K562 (cell line): ENCODE data around the gene CRTC3. TPM values are rescaled to one million over a fixed set of nuclear protein-coding genes. Genes with fewer than 3 reads are reported as not detected.

Experiments used
- FOXP1 ChIP-seq: sonication (generic); formaldehyde crosslinking; IDR thresholded peaks from 2 replicates; pipeline ENCODE4 v1.8.0; 2022; ENCODE audit warnings: mild to moderate bottlenecking, missing genetic modification reagents
- HDAC3 ChIP-seq: fragments of 450-650 bp; IDR thresholded peaks from 2 replicates; pipeline ENCODE4 v1.6.1; 2018; ENCODE audit warnings: borderline replicate concordance, mild to moderate bottlenecking, moderate library complexity; ENCODE audit not compliant: partially characterized antibody
- HIVEP1 ChIP-seq: fragments of 250-450 bp; sonication (Bioruptor Pico); IDR thresholded peaks from 2 replicates; pipeline ENCODE4 v1.4.0; 2020; ENCODE audit warnings: mild to moderate bottlenecking
- KLF10 ChIP-seq: fragments of 250-450 bp; sonication (Bioruptor Pico); IDR thresholded peaks from 2 replicates; pipeline ENCODE4 v1.6.1; 2021; ENCODE audit warnings: matching md5 sums
- LEF1 ChIP-seq: fragments of 450-650 bp; IDR thresholded peaks from 2 replicates; pipeline ENCODE4 v1.6.1; 2016; ENCODE audit warnings: mild to moderate bottlenecking
- ZFX ChIP-seq: sonication (generic); formaldehyde crosslinking; IDR thresholded peaks from 2 replicates; pipeline ENCODE4 v1.8.0; 2022; ENCODE audit warnings: mild to moderate bottlenecking, missing genetic modification reagents, moderate library complexity
- ZNF785 ChIP-seq: fragments of 250-450 bp; sonication (Bioruptor Pico); IDR thresholded peaks from 2 replicates; pipeline ENCODE4 v1.4.0; 2020; ENCODE audit warnings: mild to moderate bottlenecking
- polyA plus RNA-seq, 8 experiments: library from polyadenylated mRNA; depleted of rRNA in 4 of 8; stranded (reverse) in 5 of 8; unstranded in 3 of 8; fragments of >200 nt; fragmentation: Nextera tagmentation in 2 of 8; fragmentation: Illumina TruSeq in 1 of 8; extraction: Ambion mirVana in 2 of 8; extraction: Trizol in 1 of 8; gene quantifications; 2 replicates each; pipeline versions ENCODE4 v1.2.1 to v1.2.3, GENCODE V29; 2011 to 2014; ENCODE audit warnings: inconsistent platforms in 1 of 8, missing spikeins in 1 of 8
- total RNA-seq, 7 experiments: library from RNA; depleted of rRNA in 6 of 7; stranded (reverse); fragments of >200 nt in 6 of 7; fragmentation: Illumina TruSeq in 2 of 7; extraction: Trizol in 2 of 7; gene quantifications; 2 replicates each; pipeline versions ENCODE4 v1.2.1 to v1.2.3, GENCODE V29; 2011 to 2021; ENCODE audit warnings: low replicate concordance in 1 of 7
- TF ChIP-seq, protein P1 (sequence below), 2 experiments: fragments of 450-650 bp in 1 of 2; sonication (generic) in 1 of 2; formaldehyde crosslinking in 1 of 2; IDR thresholded peaks in 1 of 2; conservative IDR thresholded peaks in 1 of 2; 2 replicates each; pipeline versions ENCODE4 v1.6.1 to v1.8.1; 2016 to 2023; ENCODE audit warnings: mild to moderate bottlenecking in 2 of 2, moderate library complexity in 2 of 2, inconsistent platforms in 1 of 2, missing genetic modification reagents in 1 of 2
- TF ChIP-seq, protein P2 (sequence below): fragments of 250-450 bp; sonication (Bioruptor Pico); IDR thresholded peaks from 2 replicates; pipeline ENCODE4 v1.8.0; 2021; ENCODE audit warnings: mild to moderate bottlenecking, moderate library complexity
- TF ChIP-seq, protein P3 (sequence below): fragments of 250-450 bp; sonication (Bioruptor Pico); IDR thresholded peaks from 2 replicates; pipeline ENCODE4 v1.5.0; 2021
- TF ChIP-seq, protein P4 (sequence below): fragments of 200-600 bp; sonication (generic); IDR thresholded peaks from one replicate; pipeline ENCODE4 v1.6.1; 2012; ENCODE audit warnings: mild to moderate bottlenecking, low read depth, low read length, inconsistent platforms

The CRTC3 gene
- total and polyA plus RNA-seq, 9 of the 15 experiments (the other 6 are each of a cell fraction or from before 2014, with no cell fraction given), result 1.2 to 19.0 (median 11.6) TPM

DNA sequence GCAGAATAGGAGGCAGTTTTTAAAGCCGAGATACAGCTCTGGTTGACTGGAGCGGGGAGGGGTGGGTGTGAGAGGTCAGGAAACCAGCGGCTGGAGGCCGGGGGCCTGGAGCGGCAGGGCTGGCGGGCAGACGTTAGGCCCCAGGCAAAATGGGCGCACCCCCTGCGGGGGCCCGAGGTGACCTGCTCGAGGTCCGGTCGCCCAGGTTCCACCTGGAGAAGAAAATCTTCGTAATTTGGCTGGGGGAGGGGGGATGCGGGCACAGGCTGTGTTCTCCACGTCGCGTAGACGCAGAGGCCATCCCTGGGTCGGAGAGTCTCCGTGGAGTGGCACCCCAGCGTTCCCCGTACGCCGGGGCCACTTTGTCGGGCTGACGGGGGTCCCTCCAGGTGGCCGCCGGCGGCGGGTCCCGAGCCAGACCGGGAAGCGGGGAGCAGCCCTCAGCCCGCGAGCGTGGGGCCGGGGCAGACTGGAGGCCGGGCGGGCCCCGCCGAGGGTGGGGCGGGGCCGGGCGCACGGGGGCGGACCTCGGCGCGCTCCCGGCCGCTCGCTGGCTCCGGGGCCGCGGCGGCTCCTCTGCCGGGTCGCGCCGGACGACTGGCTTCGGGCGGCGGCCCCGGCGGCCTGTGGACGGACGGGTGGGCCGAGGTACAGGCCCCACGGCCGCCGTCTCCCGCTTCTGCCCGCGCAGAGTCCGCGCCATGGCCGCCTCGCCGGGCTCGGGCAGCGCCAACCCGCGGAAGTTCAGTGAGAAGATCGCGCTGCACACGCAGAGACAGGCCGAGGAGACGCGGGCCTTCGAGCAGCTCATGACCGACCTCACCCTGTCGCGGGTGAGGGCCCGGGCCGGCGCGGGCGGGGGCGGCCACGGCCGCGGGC, at the start of gene CRTC3 (continued):
- TF ChIP-seq, protein P1, sequence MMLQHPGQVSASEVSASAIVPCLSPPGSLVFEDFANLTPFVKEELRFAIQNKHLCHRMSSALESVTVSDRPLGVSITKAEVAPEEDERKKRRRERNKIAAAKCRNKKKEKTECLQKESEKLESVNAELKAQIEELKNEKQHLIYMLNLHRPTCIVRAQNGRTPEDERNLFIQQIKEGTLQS (IDR thresholded peaks at IDR 0.05), result no peak
- TF ChIP-seq, protein P1 (CRISPR knock-in tag; conservative IDR thresholded peaks at IDR 0.05), result no peak
- TF ChIP-seq, protein P2, sequence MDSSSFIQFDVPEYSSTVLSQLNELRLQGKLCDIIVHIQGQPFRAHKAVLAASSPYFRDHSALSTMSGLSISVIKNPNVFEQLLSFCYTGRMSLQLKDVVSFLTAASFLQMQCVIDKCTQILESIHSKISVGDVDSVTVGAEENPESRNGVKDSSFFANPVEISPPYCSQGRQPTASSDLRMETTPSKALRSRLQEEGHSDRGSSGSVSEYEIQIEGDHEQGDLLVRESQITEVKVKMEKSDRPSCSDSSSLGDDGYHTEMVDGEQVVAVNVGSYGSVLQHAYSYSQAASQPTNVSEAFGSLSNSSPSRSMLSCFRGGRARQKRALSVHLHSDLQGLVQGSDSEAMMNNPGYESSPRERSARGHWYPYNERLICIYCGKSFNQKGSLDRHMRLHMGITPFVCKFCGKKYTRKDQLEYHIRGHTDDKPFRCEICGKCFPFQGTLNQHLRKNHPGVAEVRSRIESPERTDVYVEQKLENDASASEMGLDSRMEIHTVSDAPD (CRISPR knock-in tag), result no peak
- peak; percentile 46; the same call in 1 of the 2 replicates for TF ChIP-seq FOXP1 (CRISPR knock-in tag)
- TF ChIP-seq ZNF785, result no peak
- TF ChIP-seq, protein P3, sequence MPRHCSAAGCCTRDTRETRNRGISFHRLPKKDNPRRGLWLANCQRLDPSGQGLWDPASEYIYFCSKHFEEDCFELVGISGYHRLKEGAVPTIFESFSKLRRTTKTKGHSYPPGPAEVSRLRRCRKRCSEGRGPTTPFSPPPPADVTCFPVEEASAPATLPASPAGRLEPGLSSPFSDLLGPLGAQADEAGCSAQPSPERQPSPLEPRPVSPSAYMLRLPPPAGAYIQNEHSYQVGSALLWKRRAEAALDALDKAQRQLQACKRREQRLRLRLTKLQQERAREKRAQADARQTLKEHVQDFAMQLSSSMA (CRISPR knock-in tag), result no peak
- TF ChIP-seq, protein P4, sequence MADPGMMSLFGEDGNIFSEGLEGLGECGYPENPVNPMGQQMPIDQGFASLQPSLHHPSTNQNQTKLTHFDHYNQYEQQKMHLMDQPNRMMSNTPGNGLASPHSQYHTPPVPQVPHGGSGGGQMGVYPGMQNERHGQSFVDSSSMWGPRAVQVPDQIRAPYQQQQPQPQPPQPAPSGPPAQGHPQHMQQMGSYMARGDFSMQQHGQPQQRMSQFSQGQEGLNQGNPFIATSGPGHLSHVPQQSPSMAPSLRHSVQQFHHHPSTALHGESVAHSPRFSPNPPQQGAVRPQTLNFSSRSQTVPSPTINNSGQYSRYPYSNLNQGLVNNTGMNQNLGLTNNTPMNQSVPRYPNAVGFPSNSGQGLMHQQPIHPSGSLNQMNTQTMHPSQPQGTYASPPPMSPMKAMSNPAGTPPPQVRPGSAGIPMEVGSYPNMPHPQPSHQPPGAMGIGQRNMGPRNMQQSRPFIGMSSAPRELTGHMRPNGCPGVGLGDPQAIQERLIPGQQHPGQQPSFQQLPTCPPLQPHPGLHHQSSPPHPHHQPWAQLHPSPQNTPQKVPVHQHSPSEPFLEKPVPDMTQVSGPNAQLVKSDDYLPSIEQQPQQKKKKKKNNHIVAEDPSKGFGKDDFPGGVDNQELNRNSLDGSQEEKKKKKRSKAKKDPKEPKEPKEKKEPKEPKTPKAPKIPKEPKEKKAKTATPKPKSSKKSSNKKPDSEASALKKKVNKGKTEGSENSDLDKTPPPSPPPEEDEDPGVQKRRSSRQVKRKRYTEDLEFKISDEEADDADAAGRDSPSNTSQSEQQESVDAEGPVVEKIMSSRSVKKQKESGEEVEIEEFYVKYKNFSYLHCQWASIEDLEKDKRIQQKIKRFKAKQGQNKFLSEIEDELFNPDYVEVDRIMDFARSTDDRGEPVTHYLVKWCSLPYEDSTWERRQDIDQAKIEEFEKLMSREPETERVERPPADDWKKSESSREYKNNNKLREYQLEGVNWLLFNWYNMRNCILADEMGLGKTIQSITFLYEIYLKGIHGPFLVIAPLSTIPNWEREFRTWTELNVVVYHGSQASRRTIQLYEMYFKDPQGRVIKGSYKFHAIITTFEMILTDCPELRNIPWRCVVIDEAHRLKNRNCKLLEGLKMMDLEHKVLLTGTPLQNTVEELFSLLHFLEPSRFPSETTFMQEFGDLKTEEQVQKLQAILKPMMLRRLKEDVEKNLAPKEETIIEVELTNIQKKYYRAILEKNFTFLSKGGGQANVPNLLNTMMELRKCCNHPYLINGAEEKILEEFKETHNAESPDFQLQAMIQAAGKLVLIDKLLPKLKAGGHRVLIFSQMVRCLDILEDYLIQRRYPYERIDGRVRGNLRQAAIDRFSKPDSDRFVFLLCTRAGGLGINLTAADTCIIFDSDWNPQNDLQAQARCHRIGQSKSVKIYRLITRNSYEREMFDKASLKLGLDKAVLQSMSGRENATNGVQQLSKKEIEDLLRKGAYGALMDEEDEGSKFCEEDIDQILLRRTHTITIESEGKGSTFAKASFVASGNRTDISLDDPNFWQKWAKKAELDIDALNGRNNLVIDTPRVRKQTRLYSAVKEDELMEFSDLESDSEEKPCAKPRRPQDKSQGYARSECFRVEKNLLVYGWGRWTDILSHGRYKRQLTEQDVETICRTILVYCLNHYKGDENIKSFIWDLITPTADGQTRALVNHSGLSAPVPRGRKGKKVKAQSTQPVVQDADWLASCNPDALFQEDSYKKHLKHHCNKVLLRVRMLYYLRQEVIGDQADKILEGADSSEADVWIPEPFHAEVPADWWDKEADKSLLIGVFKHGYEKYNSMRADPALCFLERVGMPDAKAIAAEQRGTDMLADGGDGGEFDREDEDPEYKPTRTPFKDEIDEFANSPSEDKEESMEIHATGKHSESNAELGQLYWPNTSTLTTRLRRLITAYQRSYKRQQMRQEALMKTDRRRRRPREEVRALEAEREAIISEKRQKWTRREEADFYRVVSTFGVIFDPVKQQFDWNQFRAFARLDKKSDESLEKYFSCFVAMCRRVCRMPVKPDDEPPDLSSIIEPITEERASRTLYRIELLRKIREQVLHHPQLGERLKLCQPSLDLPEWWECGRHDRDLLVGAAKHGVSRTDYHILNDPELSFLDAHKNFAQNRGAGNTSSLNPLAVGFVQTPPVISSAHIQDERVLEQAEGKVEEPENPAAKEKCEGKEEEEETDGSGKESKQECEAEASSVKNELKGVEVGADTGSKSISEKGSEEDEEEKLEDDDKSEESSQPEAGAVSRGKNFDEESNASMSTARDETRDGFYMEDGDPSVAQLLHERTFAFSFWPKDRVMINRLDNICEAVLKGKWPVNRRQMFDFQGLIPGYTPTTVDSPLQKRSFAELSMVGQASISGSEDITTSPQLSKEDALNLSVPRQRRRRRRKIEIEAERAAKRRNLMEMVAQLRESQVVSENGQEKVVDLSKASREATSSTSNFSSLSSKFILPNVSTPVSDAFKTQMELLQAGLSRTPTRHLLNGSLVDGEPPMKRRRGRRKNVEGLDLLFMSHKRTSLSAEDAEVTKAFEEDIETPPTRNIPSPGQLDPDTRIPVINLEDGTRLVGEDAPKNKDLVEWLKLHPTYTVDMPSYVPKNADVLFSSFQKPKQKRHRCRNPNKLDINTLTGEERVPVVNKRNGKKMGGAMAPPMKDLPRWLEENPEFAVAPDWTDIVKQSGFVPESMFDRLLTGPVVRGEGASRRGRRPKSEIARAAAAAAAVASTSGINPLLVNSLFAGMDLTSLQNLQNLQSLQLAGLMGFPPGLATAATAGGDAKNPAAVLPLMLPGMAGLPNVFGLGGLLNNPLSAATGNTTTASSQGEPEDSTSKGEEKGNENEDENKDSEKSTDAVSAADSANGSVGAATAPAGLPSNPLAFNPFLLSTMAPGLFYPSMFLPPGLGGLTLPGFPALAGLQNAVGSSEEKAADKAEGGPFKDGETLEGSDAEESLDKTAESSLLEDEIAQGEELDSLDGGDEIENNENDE, result no peak
- peak; percentile 87 for TF ChIP-seq ZFX (CRISPR knock-in tag)
- TF ChIP-seq KLF10 (CRISPR knock-in tag), result no peak
- TF ChIP-seq HIVEP1 (CRISPR knock-in tag), result no peak
- TF ChIP-seq HDAC3, result no peak
- TF ChIP-seq LEF1, result no peak
